Keratinocyte (primary cell): Measurements from ENCODE around the gene ILDR1. TPM values are rescaled to one million over a fixed set of nuclear protein-coding genes. Genes with fewer than 3 reads are reported as not detected.

Experiments
- DNase-seq: peaks from one replicate; pipeline ENCODE4 v3.0.0-alpha.2; 2011; ENCODE audit warnings: low read depth, missing footprints, low spot score
- FAIRE-seq: peaks from 2 replicates; lab custom pipeline; 2011; peaks lifted over from hg19 to GRCh38; lab: Jason Lieb, UNC
- H2AFZ ChIP-seq: 2 replicates; pipeline ENCODE4 v1.6.0; 2012; ENCODE audit warnings: low read length, control low read depth, inconsistent platforms; ENCODE audit not compliant: control insufficient read depth
- H3K27ac ChIP-seq: 2 replicates; pipeline ENCODE4 v1.5.1; 2011; ENCODE audit warnings: low read length; ENCODE audit not compliant: control insufficient read depth, insufficient read depth
- H3K27me3 ChIP-seq: 3 replicates; pipeline ENCODE4 v1.6.0; 2011; ENCODE audit warnings: low read length; ENCODE audit not compliant: control insufficient read depth, insufficient read depth; ENCODE audit errors: extremely low read depth
- H3K36me3 ChIP-seq, 2 experiments: 2 replicates in 1 of 2; 3 replicates in 1 of 2; pipeline ENCODE4 v1.5.1; 2011; ENCODE audit warnings: low read length in 2 of 2, mild to moderate bottlenecking in 1 of 2; ENCODE audit not compliant: control insufficient read depth in 2 of 2, insufficient read depth in 2 of 2; ENCODE audit errors: extremely low read depth in 1 of 2
- H3K4me1 ChIP-seq: 3 replicates; pipeline ENCODE4 v1.5.1; 2011; ENCODE audit warnings: low read length; ENCODE audit not compliant: control insufficient read depth, insufficient read depth; ENCODE audit errors: extremely low read depth
- H3K4me2 ChIP-seq: 3 replicates; pipeline ENCODE4 v1.6.0; 2011; ENCODE audit warnings: low read depth, low read length; ENCODE audit not compliant: control insufficient read depth, insufficient read depth; ENCODE audit errors: extremely low read depth
- H3K4me3 ChIP-seq, 3 experiments: fragments of 200-600 bp in 1 of 3; sonication (generic) in 1 of 3; 2 replicates in 2 of 3; 3 replicates in 1 of 3; pipeline ENCODE4 v1.5.1; 2011 to 2016; ENCODE audit warnings: low read length in 3 of 3, mild to moderate bottlenecking in 3 of 3, control low read depth in 2 of 3, inconsistent platforms in 1 of 3, low read depth in 1 of 3, mixed read lengths in 1 of 3, mixed run types in 1 of 3, moderate library complexity in 1 of 3; ENCODE audit not compliant: control insufficient read depth in 2 of 3, insufficient read depth in 2 of 3; ENCODE audit errors: extremely low read depth in 1 of 3
- H3K79me2 ChIP-seq: 2 replicates; pipeline ENCODE4 v1.6.0; 2012; ENCODE audit warnings: low read length; ENCODE audit not compliant: control insufficient read depth, insufficient read depth
- H3K9ac ChIP-seq: 3 replicates; pipeline ENCODE4 v1.6.0; 2011; ENCODE audit warnings: low read length; ENCODE audit not compliant: control insufficient read depth, insufficient read depth; ENCODE audit errors: extremely low read depth
- H3K9me1 ChIP-seq: 3 replicates; pipeline ENCODE4 v1.6.0; 2011; ENCODE audit warnings: low read length; ENCODE audit not compliant: control insufficient read depth, insufficient read depth; ENCODE audit errors: extremely low read depth
- H3K9me3 ChIP-seq: 2 replicates; pipeline ENCODE4 v1.5.1; 2012; ENCODE audit warnings: low read depth, low read length; ENCODE audit not compliant: control insufficient read depth
- H4K20me1 ChIP-seq: 3 replicates; pipeline ENCODE4 v1.6.0; 2011; ENCODE audit warnings: low read length; ENCODE audit not compliant: control insufficient read depth, insufficient read depth; ENCODE audit errors: extremely low read depth
- CTCF ChIP-seq, 3 experiments: IDR thresholded peaks in 1 of 3; conservative IDR thresholded peaks in 1 of 3; optimal IDR thresholded peaks in 1 of 3; 2 replicates in 2 of 3; 3 replicates in 1 of 3; pipeline versions ENCODE3 to v1.5.1; 2011; ENCODE audit warnings: low read length in 3 of 3, mild to moderate bottlenecking in 3 of 3, moderate library complexity in 2 of 3, control low read depth in 1 of 3, inconsistent platforms in 1 of 3; ENCODE audit not compliant: insufficient read depth in 2 of 3; ENCODE audit errors: extremely low read depth in 1 of 3
- EZH2 ChIP-seq: IDR thresholded peaks from one replicate; pipeline ENCODE4 v1.6.1; 2012; ENCODE audit warnings: inconsistent platforms, mild to moderate bottlenecking, low read length, moderate library complexity
- dilution Hi-C: fragments of 300-500 bp; cut with MboI; formaldehyde crosslinking; loops from one replicate; pipeline ENCODE4 v1.7.0; 2020; ENCODE audit warnings: low sequenced_read_pairs; ENCODE audit not compliant: extremely low pct_ligation_motif_present
- polyA plus RNA-seq, 5 experiments: library from polyadenylated mRNA; depleted of rRNA in 3 of 5; stranded (reverse) in 3 of 5; stranded (forward) in 1 of 5; unstranded in 1 of 5; fragments of >200 nt; gene quantifications; 1 replicate in 1 of 5; 2 replicates in 3 of 5; 3 replicates in 1 of 5; pipeline versions ENCODE4 v1.2.1 to v1.2.3, GENCODE V29; 2011 to 2012; ENCODE audit warnings: missing spikeins in 2 of 5, low read depth in 1 of 5, low replicate concordance in 1 of 5

ILDR1 gene
- polyA plus RNA-seq, 1 donor (not counting 4 experiments of a cell fraction or from before 2014, with no cell fraction given): 0.09 TPM

DNA sequence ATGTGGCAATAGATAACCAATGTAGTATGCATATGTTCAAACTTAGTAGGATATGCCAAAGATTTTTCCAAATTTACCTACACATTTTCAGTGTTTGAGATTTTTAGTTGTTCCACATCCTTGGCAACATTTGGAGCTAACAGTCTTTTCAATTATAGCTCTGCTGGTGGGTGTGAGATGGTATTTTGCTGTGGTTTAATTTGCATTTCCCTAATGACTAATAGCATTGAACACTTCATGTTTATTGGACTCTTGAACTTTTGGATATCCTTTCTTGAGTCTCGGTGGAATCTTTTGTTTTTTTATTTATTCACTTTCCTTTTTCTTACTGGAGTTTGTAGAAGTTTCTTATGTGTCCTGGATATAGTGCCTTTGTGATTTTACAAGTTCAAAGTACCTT is 11.0 kb upstream of the ILDR1 start:
- Histone ChIP-seq H3K27me3 (no peaks in the 10 kb centered on the region), H3K4me2 (no peak overlapping the region), H3K9me3 (peaks cover 4% of the 10 kb centered on the region), H3K9me1 (no peaks in the 10 kb centered on the region), H4K20me1 (no peaks in the 10 kb centered on the region), H3K4me1 (no peaks in the 10 kb centered on the region), H3K9ac (no peak overlapping the region), H2AFZ (no peak overlapping the region), H3K4me3 (no peak overlapping the region), H3K79me2 (no peaks in the 10 kb centered on the region), H3K36me3 (no peaks in the 10 kb centered on the region), H3K27ac (no peak overlapping the region)
- DNase-seq (no peak), FAIRE-seq (no peak)
- dilution Hi-C loops: no loop called here
- TF ChIP-seq CTCF (optimal IDR thresholded peaks at IDR 0.05 in 1 of 3, IDR thresholded peaks at IDR 0.05 in 1 of 3, conservative IDR thresholded peaks at IDR 0.05 in 1 of 3; ENCODE audit: extremely low read depth in 1 of 3, insufficient read depth in 2 of 3, low read length in 3 of 3) (no peak), EZH2 (no peak)

- Histone ChIP-seq H3K36me3 (no peaks in the 10 kb centered on the region), H3K27me3 (no peaks in the 10 kb centered on the region), H3K9ac (no peak overlapping the region), H4K20me1 (no peaks in the 10 kb centered on the region), H3K4me2 (no peak overlapping the region), H3K4me1 (no peaks in the 10 kb centered on the region), H3K79me2 (no peaks in the 10 kb centered on the region), H2AFZ (no peak overlapping the region), H3K9me3 (peaks cover 4% of the 10 kb centered on the region), H3K4me3 (no peak overlapping the region), H3K27ac (no peak overlapping the region), H3K9me1 (no peaks in the 10 kb centered on the region)
- DNase-seq (no peak), FAIRE-seq (no peak)
- dilution Hi-C loops: no loop called here
- TF ChIP-seq EZH2 (no peak), CTCF (optimal IDR thresholded peaks at IDR 0.05 in 1 of 3, IDR thresholded peaks at IDR 0.05 in 1 of 3, conservative IDR thresholded peaks at IDR 0.05 in 1 of 3; ENCODE audit: extremely low read depth in 1 of 3, insufficient read depth in 2 of 3, low read length in 3 of 3) (no peak)
Measured at GRCh38 chr3:122032531-122032930, 10.5 kb upstream of the ILDR1 start.
